Melanocyte of skin (primary cell): ENCODE results near the gene MOXD1. TPM values are rescaled to one million over a fixed set of nuclear protein-coding genes. Genes with fewer than 3 reads are reported as not detected.

Experiments
- total RNA-seq, 2 donors: library from RNA; depleted of rRNA; stranded (reverse); fragments of >200 nt; gene quantifications; 2 replicates each; pipeline ENCODE4 v1.2.3, GENCODE V29; 2012

Gene MOXD1
- 10 to 100 TPM; 37.9 to 39.3 TPM for total RNA-seq

DNA sequence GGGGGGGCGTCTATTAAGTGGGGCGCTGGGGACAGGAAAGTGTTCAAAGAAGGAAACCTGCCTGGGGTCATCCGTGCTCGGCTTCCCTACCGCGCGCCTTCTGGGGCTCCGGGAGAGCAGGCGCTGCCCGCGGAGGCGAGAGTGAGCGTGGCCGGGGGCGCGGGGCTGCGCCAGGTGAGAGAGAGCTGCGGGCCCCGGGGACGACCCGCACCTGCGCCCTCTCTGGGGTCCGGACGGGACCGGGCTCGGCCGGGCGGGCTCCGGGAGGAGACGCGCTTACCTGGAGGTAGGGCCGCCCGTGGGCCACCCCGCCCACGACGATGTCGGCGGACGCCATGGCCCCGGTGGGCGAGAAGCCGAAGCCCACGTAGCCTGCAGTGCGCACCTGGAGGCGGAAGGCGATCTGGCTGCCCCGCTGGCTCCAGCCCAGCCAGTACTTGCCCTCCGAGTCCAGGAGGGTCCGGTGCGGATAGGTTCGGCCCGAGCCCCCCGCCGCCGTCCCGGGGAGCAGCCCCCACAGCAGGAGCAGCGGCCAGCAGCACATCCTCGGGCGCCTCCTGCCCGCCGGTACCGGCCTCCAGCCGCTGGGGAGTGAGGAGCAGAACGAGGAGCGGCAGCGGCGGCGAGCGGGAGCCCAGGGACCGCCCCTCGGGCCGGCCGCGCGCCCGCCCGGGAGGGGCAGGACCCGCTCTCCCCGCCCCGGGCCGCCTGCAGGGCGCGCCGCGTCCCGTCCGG is at the start of gene MOXD1:
Gene MOXD1, minus strand, starts transcription at position 593 of the 735 bp plus-strand sequence. Its CDS starts 49 bp downstream, at position 544.

Other genes with a start within 250 kb of the MOXD1 start
- 10 to 100 TPM; 67.3 to 92.9 TPM for gene STX7, start 111.6 kb upstream of the MOXD1 start, total RNA-seq
- not detected for gene TAAR9, start 136.8 kb upstream of the MOXD1 start, total RNA-seq
- gene TAAR8, start 151.2 kb upstream of the MOXD1 start, total RNA-seq: not detected
- not detected for gene TAAR6, start 168.8 kb upstream of the MOXD1 start, total RNA-seq
- gene TAAR5, start 188.3 kb upstream of the MOXD1 start, total RNA-seq: not detected
- not detected for gene TAAR2, start 222.8 kb upstream of the MOXD1 start, total RNA-seq